HEK293T (cell line): ENCODE results near the gene CLPX.

Source experiments
- BHLHE40 ChIP-seq: fragments of 450-650 bp; IDR thresholded peaks from 2 replicates; pipeline ENCODE4 v1.6.1; 2016; ENCODE audit warnings: mild to moderate bottlenecking, moderate library complexity, borderline replicate concordance
- ELF4 ChIP-seq: fragments of 450-650 bp; IDR thresholded peaks from 2 replicates; pipeline ENCODE4 v1.6.1; 2017; ENCODE audit warnings: antibody characterized with exemption
- L3MBTL2 ChIP-seq: fragments of 450-650 bp; conservative IDR thresholded peaks from 2 replicates; pipeline ENCODE4 v1.6.1; 2016; ENCODE audit warnings: mild to moderate bottlenecking
- SP1 ChIP-seq: fragments of 450-650 bp; IDR thresholded peaks from 2 replicates; pipeline ENCODE4 v1.6.1; 2017
- SUZ12 ChIP-seq: fragments of 450-650 bp; IDR thresholded peaks from 2 replicates; pipeline ENCODE4 v1.6.1; 2016; ENCODE audit warnings: mild to moderate bottlenecking
- TARDBP ChIP-seq: fragments of 450-650 bp; IDR thresholded peaks from 2 replicates; pipeline ENCODE4 v1.6.1; 2016

- TF ChIP-seq TARDBP (no peak), L3MBTL2 (no peak), SP1 (no peak), ELF4 (no peak), SUZ12 (no peak), BHLHE40 (no peak)
These were observed 9.8 kb upstream of the CLPX start for GRCh38 chr15:65194826-65195547.
